HEK293T (cell line): ENCODE results near the gene GNA12.

Experiments
- BHLHE40 ChIP-seq: fragments of 450-650 bp; IDR thresholded peaks from 2 replicates; pipeline ENCODE4 v1.6.1; 2016; ENCODE audit warnings: mild to moderate bottlenecking, moderate library complexity, borderline replicate concordance
- CTBP1 ChIP-seq: fragments of 450-650 bp; IDR thresholded peaks from 2 replicates; pipeline ENCODE4 v1.6.1; 2016; ENCODE audit warnings: borderline replicate concordance
- FOXA1 ChIP-seq: fragments of 450-650 bp; IDR thresholded peaks from 2 replicates; pipeline ENCODE4 v1.6.1; 2016; ENCODE audit warnings: mild to moderate bottlenecking
- FOXK2 ChIP-seq: fragments of 450-650 bp; IDR thresholded peaks from 2 replicates; pipeline ENCODE4 v1.6.1; 2016; ENCODE audit warnings: mild to moderate bottlenecking
- FOXM1 ChIP-seq: fragments of 450-650 bp; IDR thresholded peaks from 2 replicates; pipeline ENCODE4 v1.6.1; 2017; ENCODE audit warnings: mild to moderate bottlenecking, borderline replicate concordance
- HDGF ChIP-seq: fragments of 450-650 bp; IDR thresholded peaks from 2 replicates; pipeline ENCODE4 v1.6.1; 2017; ENCODE audit warnings: antibody characterized with exemption, borderline replicate concordance
- L3MBTL2 ChIP-seq: fragments of 450-650 bp; conservative IDR thresholded peaks from 2 replicates; pipeline ENCODE4 v1.6.1; 2016; ENCODE audit warnings: mild to moderate bottlenecking
- LEF1 ChIP-seq: fragments of 450-650 bp; IDR thresholded peaks from 2 replicates; pipeline ENCODE4 v1.6.1; 2017; ENCODE audit warnings: mild to moderate bottlenecking, borderline replicate concordance
- NFRKB ChIP-seq: fragments of 450-650 bp; IDR thresholded peaks from 2 replicates; pipeline ENCODE4 v1.6.1; 2016; ENCODE audit warnings: mild to moderate bottlenecking, moderate library complexity
- SP1 ChIP-seq: fragments of 450-650 bp; IDR thresholded peaks from 2 replicates; pipeline ENCODE4 v1.6.1; 2017
- TARDBP ChIP-seq: fragments of 450-650 bp; IDR thresholded peaks from 2 replicates; pipeline ENCODE4 v1.6.1; 2016
- ZNF384 ChIP-seq: fragments of 450-650 bp; IDR thresholded peaks from 2 replicates; pipeline ENCODE4 v1.6.1; 2016
- TF ChIP-seq, protein P1 (sequence below): fragments of 450-650 bp; IDR thresholded peaks from 2 replicates; pipeline ENCODE4 v1.6.1; 2016

- TF ChIP-seq ZNF384 = no peak
- TF ChIP-seq FOXM1 = no peak
- no peak for TF ChIP-seq LEF1
- TF ChIP-seq BHLHE40 = no peak
- TF ChIP-seq TARDBP = no peak
- TF ChIP-seq SP1 = no peak
- TF ChIP-seq FOXK2 = no peak
- TF ChIP-seq FOXA1 = no peak
- no peak for TF ChIP-seq NFRKB
- TF ChIP-seq, protein P1, sequence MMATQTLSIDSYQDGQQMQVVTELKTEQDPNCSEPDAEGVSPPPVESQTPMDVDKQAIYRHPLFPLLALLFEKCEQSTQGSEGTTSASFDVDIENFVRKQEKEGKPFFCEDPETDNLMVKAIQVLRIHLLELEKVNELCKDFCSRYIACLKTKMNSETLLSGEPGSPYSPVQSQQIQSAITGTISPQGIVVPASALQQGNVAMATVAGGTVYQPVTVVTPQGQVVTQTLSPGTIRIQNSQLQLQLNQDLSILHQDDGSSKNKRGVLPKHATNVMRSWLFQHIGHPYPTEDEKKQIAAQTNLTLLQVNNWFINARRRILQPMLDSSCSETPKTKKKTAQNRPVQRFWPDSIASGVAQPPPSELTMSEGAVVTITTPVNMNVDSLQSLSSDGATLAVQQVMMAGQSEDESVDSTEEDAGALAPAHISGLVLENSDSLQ = no peak
- no peak for TF ChIP-seq HDGF
- no peak for TF ChIP-seq CTBP1
- no peak for TF ChIP-seq L3MBTL2
Observed at GRCh38 chr7:2833083-2833910, 10.8 kb downstream of the GNA12 start.
